ENCODE results near the gene KIAA0930. TPM values are rescaled to one million over a fixed set of nuclear protein-coding genes. Genes with fewer than 3 reads are reported as not detected.

KIAA0930 gene
- total RNA-seq, 4 donors from 2014 or later, result 9.4 to 31.8 (median 19.6) TPM

- no peak for TF ChIP-seq POLR2A (IDR thresholded peaks at IDR 0.05)
- TF ChIP-seq, protein P1, sequence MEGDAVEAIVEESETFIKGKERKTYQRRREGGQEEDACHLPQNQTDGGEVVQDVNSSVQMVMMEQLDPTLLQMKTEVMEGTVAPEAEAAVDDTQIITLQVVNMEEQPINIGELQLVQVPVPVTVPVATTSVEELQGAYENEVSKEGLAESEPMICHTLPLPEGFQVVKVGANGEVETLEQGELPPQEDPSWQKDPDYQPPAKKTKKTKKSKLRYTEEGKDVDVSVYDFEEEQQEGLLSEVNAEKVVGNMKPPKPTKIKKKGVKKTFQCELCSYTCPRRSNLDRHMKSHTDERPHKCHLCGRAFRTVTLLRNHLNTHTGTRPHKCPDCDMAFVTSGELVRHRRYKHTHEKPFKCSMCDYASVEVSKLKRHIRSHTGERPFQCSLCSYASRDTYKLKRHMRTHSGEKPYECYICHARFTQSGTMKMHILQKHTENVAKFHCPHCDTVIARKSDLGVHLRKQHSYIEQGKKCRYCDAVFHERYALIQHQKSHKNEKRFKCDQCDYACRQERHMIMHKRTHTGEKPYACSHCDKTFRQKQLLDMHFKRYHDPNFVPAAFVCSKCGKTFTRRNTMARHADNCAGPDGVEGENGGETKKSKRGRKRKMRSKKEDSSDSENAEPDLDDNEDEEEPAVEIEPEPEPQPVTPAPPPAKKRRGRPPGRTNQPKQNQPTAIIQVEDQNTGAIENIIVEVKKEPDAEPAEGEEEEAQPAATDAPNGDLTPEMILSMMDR (IDR thresholded peaks at IDR 0.05), result no peak
- no peak overlapping the region for H3K4me3 ChIP-seq
- H3K27me3 ChIP-seq, result no peaks in the 10 kb centered on the region
- no peaks in the 10 kb centered on the region for H3K9me3 ChIP-seq
- no peak overlapping the region for H3K27ac ChIP-seq
- H3K4me1 ChIP-seq, result no peaks in the 10 kb centered on the region
- no peaks in the 10 kb centered on the region for H3K36me3 ChIP-seq
- DNase-seq, result no peak
- intact Hi-C loops (cut with DNase I; ENCODE audit: low total_unique reads), result no loop called here
Observed at GRCh38 chr22:45183974-45184373, 56.7 kb downstream of the KIAA0930 start.

DNA sequence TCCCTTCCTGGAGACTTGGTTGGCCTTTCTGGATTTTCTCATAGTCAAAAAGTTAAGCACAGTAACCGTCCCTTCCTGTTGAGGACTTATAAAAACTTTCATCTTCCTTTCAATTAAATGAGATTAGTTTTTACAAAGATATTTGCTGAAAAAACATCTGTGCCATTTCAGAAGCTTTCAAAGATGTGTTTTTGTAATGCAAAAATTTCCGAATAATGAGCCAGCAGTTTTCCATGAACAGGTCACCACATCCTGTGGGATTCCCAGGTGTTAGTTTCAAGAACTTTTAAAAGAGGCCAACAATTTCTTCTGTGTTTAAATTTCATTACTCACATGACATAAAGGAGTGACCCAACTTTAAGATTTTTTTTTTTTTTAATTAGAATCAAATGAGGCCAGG is 58.9 kb downstream of the KIAA0930 start:
- H3K4me3 ChIP-seq, result no peak overlapping the region
- no peaks in the 10 kb centered on the region for H3K9me3 ChIP-seq
- no peaks in the 10 kb centered on the region for H3K27me3 ChIP-seq
- no peak for DNase-seq
- no peaks in the 10 kb centered on the region for H3K36me3 ChIP-seq
- intact Hi-C loops (cut with DNase I; ENCODE audit: low total_unique reads), result no loop called here
- no peaks in the 10 kb centered on the region for H3K4me1 ChIP-seq
- H3K27ac ChIP-seq, result no peak overlapping the region
- TF ChIP-seq POLR2A (IDR thresholded peaks at IDR 0.05), result no peak
- TF ChIP-seq, protein P1 (IDR thresholded peaks at IDR 0.05), result no peak

DNA sequence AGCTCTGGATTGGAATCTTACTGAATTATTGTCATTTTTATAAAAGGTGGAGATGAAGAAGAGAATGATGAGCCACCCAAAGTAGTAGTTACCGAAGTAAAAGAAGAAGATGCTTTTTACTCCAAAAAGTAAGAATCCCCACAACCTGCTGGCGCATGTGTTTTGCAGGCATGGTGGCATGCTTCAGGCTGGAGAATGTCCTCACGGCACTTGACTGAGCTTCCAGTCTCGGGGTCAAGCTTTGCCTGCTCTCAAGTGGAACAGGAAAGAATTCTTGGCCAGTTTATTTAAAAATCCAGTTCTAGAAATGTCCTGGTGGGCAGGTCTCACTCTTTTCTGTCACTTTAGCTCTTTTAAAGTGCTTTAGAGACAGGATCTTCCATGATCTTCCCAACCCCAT is 59.5 kb downstream of the KIAA0930 start:
- intact Hi-C loops (cut with DNase I; ENCODE audit: low total_unique reads), result no loop called here
- TF ChIP-seq POLR2A (IDR thresholded peaks at IDR 0.05), result no peak
- TF ChIP-seq, protein P1 (IDR thresholded peaks at IDR 0.05), result no peak
- Histone ChIP-seq H3K4me1 (no peaks in the 10 kb centered on the region), H3K36me3 (no peaks in the 10 kb centered on the region), H3K9me3 (no peaks in the 10 kb centered on the region), H3K27ac (no peak overlapping the region), H3K4me3 (no peak overlapping the region), H3K27me3 (no peaks in the 10 kb centered on the region)
- no peak for DNase-seq

DNA sequence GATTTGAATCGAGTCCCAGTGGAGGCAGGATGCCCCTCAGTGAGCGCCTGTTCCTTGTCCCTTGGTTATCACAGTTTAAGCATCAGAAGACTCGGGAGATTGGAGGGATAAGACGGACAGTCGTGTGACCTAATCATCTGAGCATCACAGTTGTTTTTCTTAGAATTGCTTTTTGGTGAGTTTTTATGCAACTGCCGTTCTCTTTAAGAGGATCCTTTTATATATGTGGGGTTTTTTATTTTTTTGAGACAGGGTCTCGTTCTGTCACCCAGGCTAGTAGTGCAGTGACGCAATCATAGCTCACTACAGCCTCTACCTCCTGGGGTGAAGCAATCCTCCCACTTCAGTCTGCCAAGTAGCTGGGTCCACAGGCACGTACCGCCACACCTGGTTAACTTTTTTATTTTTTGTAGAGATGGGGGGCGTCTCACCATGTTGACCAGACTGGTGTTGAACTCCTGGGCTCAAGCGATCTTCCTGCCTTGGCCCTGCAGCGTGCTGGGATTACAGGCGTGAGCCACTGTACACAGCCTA is 60.5 kb downstream of the KIAA0930 start:
- Histone ChIP-seq H3K36me3 (no peaks in the 10 kb centered on the region), H3K4me1 (no peaks in the 10 kb centered on the region)
- no peak for DNase-seq

GRCh38 chr22:45179276-45180049 is 61.2 kb downstream of the KIAA0930 start:
- TF ChIP-seq, protein P1 (IDR thresholded peaks at IDR 0.05), result no peak
- no peak for TF ChIP-seq POLR2A (IDR thresholded peaks at IDR 0.05)
- Histone ChIP-seq H3K4me3 (no peak overlapping the region), H3K4me1 (no peaks in the 10 kb centered on the region), H3K9me3 (no peaks in the 10 kb centered on the region), H3K36me3 (no peaks in the 10 kb centered on the region), H3K27me3 (no peaks in the 10 kb centered on the region), H3K27ac (no peak overlapping the region)
- no peak for DNase-seq
- intact Hi-C loops (cut with DNase I; ENCODE audit: low total_unique reads), result no loop called here

More for the DNA sequence above, 60.5 kb downstream of the KIAA0930 start:
- intact Hi-C loops (cut with DNase I; ENCODE audit: low total_unique reads), result no loop called here
- Histone ChIP-seq H3K27ac (no peak overlapping the region), H3K4me3 (no peak overlapping the region), H3K9me3 (no peaks in the 10 kb centered on the region), H3K27me3 (no peaks in the 10 kb centered on the region)
- no peak for TF ChIP-seq POLR2A (IDR thresholded peaks at IDR 0.05)
- TF ChIP-seq, protein P1 (IDR thresholded peaks at IDR 0.05), result no peak

All from uterus (tissue), 4 donors.